ENCODE data around the gene NR6A1.

Gene NR6A1

GRCh38 chr9:124720429-124721108 is 50.5 kb downstream of the NR6A1 start:
- Histone ChIP-seq H3K4me3 (replicated peaks; ENCODE audit: low read depth, low read length) (no peak overlapping the region), H3K27me3 (replicated peaks; ENCODE audit: control insufficient read depth, insufficient read depth, low read length) (no peaks in the 10 kb centered on the region), H3K36me3 (ENCODE audit: control insufficient read depth, insufficient read depth, low read length) (no peaks in the 10 kb centered on the region)
- no peak for TF ChIP-seq CTCF (IDR thresholded peaks at IDR 0.05; ENCODE audit: insufficient read depth, low read length, poor library complexity, severe bottlenecking)
- no peak for DNase-seq (ENCODE audit: extremely low read depth, insufficient read length)

- H3K4me3 ChIP-seq (replicated peaks; ENCODE audit: low read depth, low read length): no peak overlapping the region
- no peaks in the 10 kb centered on the region for H3K27me3 ChIP-seq (replicated peaks; ENCODE audit: control insufficient read depth, insufficient read depth, low read length)
- no peaks in the 10 kb centered on the region for H3K36me3 ChIP-seq (ENCODE audit: control insufficient read depth, insufficient read depth, low read length)
- TF ChIP-seq CTCF (IDR thresholded peaks at IDR 0.05; ENCODE audit: insufficient read depth, low read length, poor library complexity, severe bottlenecking): no peak
- DNase-seq (ENCODE audit: extremely low read depth, insufficient read length): no peak
Measured at GRCh38 chr9:124718928-124719327, 52.2 kb downstream of the NR6A1 start.

- no peaks in the 10 kb centered on the region for H3K36me3 ChIP-seq (ENCODE audit: control insufficient read depth, insufficient read depth, low read length)
- no peak for DNase-seq (ENCODE audit: extremely low read depth, insufficient read length)
- TF ChIP-seq CTCF (IDR thresholded peaks at IDR 0.05; ENCODE audit: insufficient read depth, low read length, poor library complexity, severe bottlenecking): no peak
- H3K4me3 ChIP-seq (replicated peaks; ENCODE audit: low read depth, low read length): no peak overlapping the region
- H3K27me3 ChIP-seq (replicated peaks; ENCODE audit: control insufficient read depth, insufficient read depth, low read length): no peaks in the 10 kb centered on the region
Measured at GRCh38 chr9:124717597-124717996, 53.5 kb downstream of the NR6A1 start.

- Histone ChIP-seq H3K27me3 (replicated peaks; ENCODE audit: control insufficient read depth, insufficient read depth, low read length) (no peaks in the 10 kb centered on the region), H3K4me3 (replicated peaks; ENCODE audit: low read depth, low read length) (no peak overlapping the region), H3K36me3 (ENCODE audit: control insufficient read depth, insufficient read depth, low read length) (no peaks in the 10 kb centered on the region)
- no peak for TF ChIP-seq CTCF (IDR thresholded peaks at IDR 0.05; ENCODE audit: insufficient read depth, low read length, poor library complexity, severe bottlenecking)
- DNase-seq (ENCODE audit: extremely low read depth, insufficient read length): no peak
Measured at GRCh38 chr9:124716808-124717207, 54.3 kb downstream of the NR6A1 start.

- Histone ChIP-seq H3K27me3 (replicated peaks; ENCODE audit: control insufficient read depth, insufficient read depth, low read length) (no peaks in the 10 kb centered on the region), H3K36me3 (ENCODE audit: control insufficient read depth, insufficient read depth, low read length) (no peaks in the 10 kb centered on the region), H3K4me3 (replicated peaks; ENCODE audit: low read depth, low read length) (no peak overlapping the region)
- no peak for TF ChIP-seq CTCF (IDR thresholded peaks at IDR 0.05; ENCODE audit: insufficient read depth, low read length, poor library complexity, severe bottlenecking)
- DNase-seq (ENCODE audit: extremely low read depth, insufficient read length): no peak
Measured at GRCh38 chr9:124710766-124711165, 60.3 kb downstream of the NR6A1 start.

- H3K4me3 ChIP-seq (replicated peaks; ENCODE audit: low read depth, low read length): no peak overlapping the region
- DNase-seq (ENCODE audit: extremely low read depth, insufficient read length): no peak
- no peaks in the 10 kb centered on the region for H3K27me3 ChIP-seq (replicated peaks; ENCODE audit: control insufficient read depth, insufficient read depth, low read length)
- no peaks in the 10 kb centered on the region for H3K36me3 ChIP-seq (ENCODE audit: control insufficient read depth, insufficient read depth, low read length)
- no peak for TF ChIP-seq CTCF (IDR thresholded peaks at IDR 0.05; ENCODE audit: insufficient read depth, low read length, poor library complexity, severe bottlenecking)
Measured at GRCh38 chr9:124709292-124709690, 61.8 kb downstream of the NR6A1 start.
